K562 (cell line): Measurements from ENCODE around the gene TBC1D1. TPM values are rescaled to one million over a fixed set of nuclear protein-coding genes. Genes with fewer than 3 reads are reported as not detected.
A peak's percentile ranks its signal among the peaks of the same experiment; 100 is the strongest.

Experiments
- ASH1L ChIP-seq: fragments of 450-650 bp; IDR thresholded peaks from 2 replicates; pipeline ENCODE4 v1.6.1; 2018; ENCODE audit warnings: borderline replicate concordance, mild to moderate bottlenecking, low read depth; ENCODE audit not compliant: partially characterized antibody
- CBFA2T2 ChIP-seq: fragments of 450-650 bp; conservative IDR thresholded peaks from 2 replicates; pipeline ENCODE4 v1.6.1; 2017; ENCODE audit warnings: mild to moderate bottlenecking
- CEBPG ChIP-seq, 3 experiments: fragments of 200-800 bp in 1 of 3; sonication (Bioruptor generic) in 1 of 3; sonication (generic) in 1 of 3; formaldehyde crosslinking in 1 of 3; IDR thresholded peaks in 2 of 3; conservative IDR thresholded peaks in 1 of 3; 2 replicates each; pipeline versions ENCODE4 v1.6.1 to v1.8.0; 2016 to 2022; ENCODE audit warnings: missing compliant biosample characterization in 2 of 3, missing genetic modification characterization in 2 of 3, mild to moderate bottlenecking in 1 of 3, missing genetic modification reagents in 1 of 3
- E2F5 ChIP-seq: sonication (generic); formaldehyde crosslinking; IDR thresholded peaks from 2 replicates; pipeline ENCODE4 v1.8.0; 2022; ENCODE audit warnings: mild to moderate bottlenecking, missing genetic modification reagents
- FOXA1 ChIP-seq: fragments of 450-650 bp; IDR thresholded peaks from 2 replicates; pipeline ENCODE4 v1.6.1; 2016; ENCODE audit warnings: mild to moderate bottlenecking, borderline replicate concordance
- GABPA ChIP-seq: fragments of 200-800 bp; sonication (Bioruptor generic); conservative IDR thresholded peaks from 2 replicates; pipeline ENCODE4 v1.6.1; 2016; ENCODE audit warnings: low read depth, missing genetic modification characterization, missing compliant biosample characterization
- IRF9 ChIP-seq: fragments of 450-650 bp; IDR thresholded peaks from 2 replicates; pipeline ENCODE4 v1.6.1; 2016; ENCODE audit warnings: missing biosample characterization, missing genetic modification characterization
- MXI1 ChIP-seq: IDR thresholded peaks from 2 replicates; pipeline ENCODE4 v1.6.1; 2011; ENCODE audit warnings: low read depth, mild to moderate bottlenecking, improper control_type of control experiment, low read length
- NKRF ChIP-seq: fragments of 450-650 bp; IDR thresholded peaks from 2 replicates; pipeline ENCODE4 v1.6.1; 2016; ENCODE audit warnings: borderline replicate concordance
- NR2C2 ChIP-seq, 2 experiments: fragments of 200-800 bp in 1 of 2; sonication (Bioruptor generic) in 1 of 2; sonication (generic) in 1 of 2; formaldehyde crosslinking in 1 of 2; IDR thresholded peaks; 2 replicates each; pipeline versions ENCODE4 v1.6.1 to v1.8.0; 2016 to 2022; ENCODE audit warnings: mild to moderate bottlenecking in 1 of 2, missing compliant biosample characterization in 1 of 2, missing genetic modification characterization in 1 of 2, missing genetic modification reagents in 1 of 2
- RFX1 ChIP-seq: fragments of 450-650 bp; IDR thresholded peaks from 2 replicates; pipeline ENCODE4 v1.6.1; 2016; ENCODE audit warnings: mild to moderate bottlenecking, moderate library complexity
- ZNF717 ChIP-seq: fragments of 250-450 bp; sonication (Bioruptor Pico); IDR thresholded peaks from 2 replicates; pipeline ENCODE4 v1.5.0; 2021
- ZNF830 ChIP-seq: fragments of 250-450 bp; sonication (Bioruptor Pico); IDR thresholded peaks from 2 replicates; pipeline ENCODE4 v1.5.0; 2021; ENCODE audit warnings: mild to moderate bottlenecking
- polyA plus RNA-seq, 8 experiments: library from polyadenylated mRNA; depleted of rRNA in 4 of 8; stranded (reverse) in 5 of 8; unstranded in 3 of 8; fragments of >200 nt; fragmentation: Nextera tagmentation in 2 of 8; fragmentation: Illumina TruSeq in 1 of 8; extraction: Ambion mirVana in 2 of 8; extraction: Trizol in 1 of 8; gene quantifications; 2 replicates each; pipeline versions ENCODE4 v1.2.1 to v1.2.3, GENCODE V29; 2011 to 2014; ENCODE audit warnings: inconsistent platforms in 1 of 8, missing spikeins in 1 of 8
- total RNA-seq, 7 experiments: library from RNA; depleted of rRNA in 6 of 7; stranded (reverse); fragments of >200 nt in 6 of 7; fragmentation: Illumina TruSeq in 2 of 7; extraction: Trizol in 2 of 7; gene quantifications; 2 replicates each; pipeline versions ENCODE4 v1.2.1 to v1.2.3, GENCODE V29; 2011 to 2021; ENCODE audit warnings: low replicate concordance in 1 of 7
- TF ChIP-seq, protein P1 (sequence below): fragments of 200-800 bp; sonication (Bioruptor generic); IDR thresholded peaks from 2 replicates; pipeline ENCODE4 v1.6.1; 2016; ENCODE audit warnings: missing genetic modification characterization, missing compliant biosample characterization
- TF ChIP-seq, protein P2 (sequence below): fragments of 450-650 bp; formaldehyde crosslinking; IDR thresholded peaks from 2 replicates; pipeline ENCODE4 v1.4.0; 2020; ENCODE audit warnings: mild to moderate bottlenecking, moderate library complexity

The TBC1D1 gene
- total and polyA plus RNA-seq, 9 of the 15 experiments (the other 6 are each of a cell fraction or from before 2014, with no cell fraction given) = 0.59 to 14.2 (median 8.8) TPM

- TF ChIP-seq NR2C2 (CRISPR knock-in tag; IDR thresholded peaks at IDR 0.05) = 0 out of 2 replicates have a peak, but pooled peaks have one; percentile 54
- peak; percentile 42; the same call in 1 of the 2 replicates for TF ChIP-seq NR2C2 (tag; IDR thresholded peaks at IDR 0.05)
- TF ChIP-seq FOXA1 = no peak
- TF ChIP-seq NKRF = no peak
- no peak for TF ChIP-seq ZNF717 (CRISPR knock-in tag)
- no peak for TF ChIP-seq MXI1
- TF ChIP-seq ZNF830 (CRISPR knock-in tag) = no peak
- no peak for TF ChIP-seq IRF9 (tag)
- 0 out of 2 replicates have a peak, but pooled peaks have one; percentile 23 for TF ChIP-seq GABPA (tag)
- no peak for TF ChIP-seq CBFA2T2
- TF ChIP-seq RFX1 = peak; percentile 88
- no peak for TF ChIP-seq E2F5 (CRISPR knock-in tag)
- TF ChIP-seq, protein P1, sequence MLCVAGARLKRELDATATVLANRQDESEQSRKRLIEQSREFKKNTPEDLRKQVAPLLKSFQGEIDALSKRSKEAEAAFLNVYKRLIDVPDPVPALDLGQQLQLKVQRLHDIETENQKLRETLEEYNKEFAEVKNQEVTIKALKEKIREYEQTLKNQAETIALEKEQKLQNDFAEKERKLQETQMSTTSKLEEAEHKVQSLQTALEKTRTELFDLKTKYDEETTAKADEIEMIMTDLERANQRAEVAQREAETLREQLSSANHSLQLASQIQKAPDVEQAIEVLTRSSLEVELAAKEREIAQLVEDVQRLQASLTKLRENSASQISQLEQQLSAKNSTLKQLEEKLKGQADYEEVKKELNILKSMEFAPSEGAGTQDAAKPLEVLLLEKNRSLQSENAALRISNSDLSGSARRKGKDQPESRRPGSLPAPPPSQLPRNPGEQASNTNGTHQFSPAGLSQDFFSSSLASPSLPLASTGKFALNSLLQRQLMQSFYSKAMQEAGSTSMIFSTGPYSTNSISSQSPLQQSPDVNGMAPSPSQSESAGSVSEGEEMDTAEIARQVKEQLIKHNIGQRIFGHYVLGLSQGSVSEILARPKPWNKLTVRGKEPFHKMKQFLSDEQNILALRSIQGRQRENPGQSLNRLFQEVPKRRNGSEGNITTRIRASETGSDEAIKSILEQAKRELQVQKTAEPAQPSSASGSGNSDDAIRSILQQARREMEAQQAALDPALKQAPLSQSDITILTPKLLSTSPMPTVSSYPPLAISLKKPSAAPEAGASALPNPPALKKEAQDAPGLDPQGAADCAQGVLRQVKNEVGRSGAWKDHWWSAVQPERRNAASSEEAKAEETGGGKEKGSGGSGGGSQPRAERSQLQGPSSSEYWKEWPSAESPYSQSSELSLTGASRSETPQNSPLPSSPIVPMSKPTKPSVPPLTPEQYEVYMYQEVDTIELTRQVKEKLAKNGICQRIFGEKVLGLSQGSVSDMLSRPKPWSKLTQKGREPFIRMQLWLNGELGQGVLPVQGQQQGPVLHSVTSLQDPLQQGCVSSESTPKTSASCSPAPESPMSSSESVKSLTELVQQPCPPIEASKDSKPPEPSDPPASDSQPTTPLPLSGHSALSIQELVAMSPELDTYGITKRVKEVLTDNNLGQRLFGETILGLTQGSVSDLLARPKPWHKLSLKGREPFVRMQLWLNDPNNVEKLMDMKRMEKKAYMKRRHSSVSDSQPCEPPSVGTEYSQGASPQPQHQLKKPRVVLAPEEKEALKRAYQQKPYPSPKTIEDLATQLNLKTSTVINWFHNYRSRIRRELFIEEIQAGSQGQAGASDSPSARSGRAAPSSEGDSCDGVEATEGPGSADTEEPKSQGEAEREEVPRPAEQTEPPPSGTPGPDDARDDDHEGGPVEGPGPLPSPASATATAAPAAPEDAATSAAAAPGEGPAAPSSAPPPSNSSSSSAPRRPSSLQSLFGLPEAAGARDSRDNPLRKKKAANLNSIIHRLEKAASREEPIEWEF (CRISPR knock-in tag) = peak; percentile 94
- TF ChIP-seq, protein P2, sequence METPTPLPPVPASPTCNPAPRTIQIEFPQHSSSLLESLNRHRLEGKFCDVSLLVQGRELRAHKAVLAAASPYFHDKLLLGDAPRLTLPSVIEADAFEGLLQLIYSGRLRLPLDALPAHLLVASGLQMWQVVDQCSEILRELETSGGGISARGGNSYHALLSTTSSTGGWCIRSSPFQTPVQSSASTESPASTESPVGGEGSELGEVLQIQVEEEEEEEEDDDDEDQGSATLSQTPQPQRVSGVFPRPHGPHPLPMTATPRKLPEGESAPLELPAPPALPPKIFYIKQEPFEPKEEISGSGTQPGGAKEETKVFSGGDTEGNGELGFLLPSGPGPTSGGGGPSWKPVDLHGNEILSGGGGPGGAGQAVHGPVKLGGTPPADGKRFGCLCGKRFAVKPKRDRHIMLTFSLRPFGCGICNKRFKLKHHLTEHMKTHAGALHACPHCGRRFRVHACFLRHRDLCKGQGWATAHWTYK (CRISPR knock-in tag) = no peak
- peak; percentile 75 for TF ChIP-seq CEBPG (CRISPR knock-in tag; IDR thresholded peaks at IDR 0.05)
- peak in 1 of 2 experiments; percentile 60; a peak in 1 of 4 replicates for TF ChIP-seq CEBPG (tag; conservative IDR thresholded peaks at IDR 0.05 in 1 of 2, IDR thresholded peaks at IDR 0.05 in 1 of 2)
- TF ChIP-seq ASH1L = no peak
Measured at GRCh38 chr4:38160487-38161207, 269.8 kb downstream of the TBC1D1 start (continued).
